Measurements from ENCODE around the gene TUBGCP3.

DNA sequence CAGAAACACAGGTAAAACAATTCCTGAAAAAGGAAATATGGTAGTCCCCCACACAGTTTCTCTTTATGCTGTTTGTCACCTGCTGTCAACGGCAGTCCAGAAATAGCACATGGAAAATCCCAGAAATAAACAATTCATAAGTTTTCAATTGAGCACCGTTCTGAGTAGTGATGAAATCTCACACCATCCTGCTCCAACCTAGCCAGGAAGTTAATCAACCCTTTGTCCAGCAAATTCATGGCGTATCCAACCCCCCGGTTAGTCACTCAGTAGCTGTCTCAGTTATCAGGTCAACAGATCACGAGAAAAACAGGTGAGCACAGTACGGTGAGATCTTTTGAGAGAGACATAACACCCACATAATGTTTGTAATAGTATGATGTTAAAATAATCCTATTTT lies 74.2 kb downstream of the TUBGCP3 start:
- TF ChIP-seq EZH2 (IDR thresholded peaks at IDR 0.05) (no peak), POLR2A (IDR thresholded peaks at IDR 0.05; ENCODE audit: borderline replicate concordance, extremely low read depth, insufficient read depth, insufficient read length) (no peak), JUND (IDR thresholded peaks at IDR 0.05) (no peak)
- TF ChIP-seq, protein P1, sequence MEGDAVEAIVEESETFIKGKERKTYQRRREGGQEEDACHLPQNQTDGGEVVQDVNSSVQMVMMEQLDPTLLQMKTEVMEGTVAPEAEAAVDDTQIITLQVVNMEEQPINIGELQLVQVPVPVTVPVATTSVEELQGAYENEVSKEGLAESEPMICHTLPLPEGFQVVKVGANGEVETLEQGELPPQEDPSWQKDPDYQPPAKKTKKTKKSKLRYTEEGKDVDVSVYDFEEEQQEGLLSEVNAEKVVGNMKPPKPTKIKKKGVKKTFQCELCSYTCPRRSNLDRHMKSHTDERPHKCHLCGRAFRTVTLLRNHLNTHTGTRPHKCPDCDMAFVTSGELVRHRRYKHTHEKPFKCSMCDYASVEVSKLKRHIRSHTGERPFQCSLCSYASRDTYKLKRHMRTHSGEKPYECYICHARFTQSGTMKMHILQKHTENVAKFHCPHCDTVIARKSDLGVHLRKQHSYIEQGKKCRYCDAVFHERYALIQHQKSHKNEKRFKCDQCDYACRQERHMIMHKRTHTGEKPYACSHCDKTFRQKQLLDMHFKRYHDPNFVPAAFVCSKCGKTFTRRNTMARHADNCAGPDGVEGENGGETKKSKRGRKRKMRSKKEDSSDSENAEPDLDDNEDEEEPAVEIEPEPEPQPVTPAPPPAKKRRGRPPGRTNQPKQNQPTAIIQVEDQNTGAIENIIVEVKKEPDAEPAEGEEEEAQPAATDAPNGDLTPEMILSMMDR (IDR thresholded peaks at IDR 0.05 in 2 of 3, conservative IDR thresholded peaks at IDR 0.05 in 1 of 3; ENCODE audit: borderline replicate concordance in 1 of 3, insufficient read depth in 1 of 3, low read depth in 2 of 3, low read length in 2 of 3): no peak
- TF ChIP-seq, protein P2, sequence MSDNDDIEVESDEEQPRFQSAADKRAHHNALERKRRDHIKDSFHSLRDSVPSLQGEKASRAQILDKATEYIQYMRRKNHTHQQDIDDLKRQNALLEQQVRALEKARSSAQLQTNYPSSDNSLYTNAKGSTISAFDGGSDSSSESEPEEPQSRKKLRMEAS (IDR thresholded peaks at IDR 0.05): no peak

Data from HCT116 (cell line).